ENCODE data around the gene PRKCB.

DNA sequence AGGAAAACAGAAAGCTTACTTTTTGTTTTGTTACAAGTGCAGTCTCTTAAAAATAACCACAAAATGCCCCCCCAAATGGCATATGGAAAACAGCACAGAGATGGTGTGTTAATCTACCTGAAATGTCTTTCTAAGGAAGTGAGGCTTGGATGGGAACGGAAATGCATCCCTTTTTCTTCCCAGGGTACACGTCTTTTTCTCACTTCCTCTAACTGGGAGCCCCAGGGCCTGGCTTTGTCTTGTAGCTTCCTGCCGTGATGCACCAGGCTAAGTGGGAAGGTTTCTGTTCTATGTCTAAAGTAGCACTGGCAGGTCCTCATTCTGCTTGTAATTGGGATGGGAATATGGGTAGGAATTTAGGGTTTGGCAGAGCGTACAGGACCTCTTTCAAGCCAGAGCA is 367.9 kb downstream of the PRKCB start:
- no peak for TF ChIP-seq POLR2A (IDR thresholded peaks at IDR 0.05; ENCODE audit: low read length)
- TF ChIP-seq GATA1 (IDR thresholded peaks at IDR 0.05; ENCODE audit: low read depth, low read length): no peak
